Brain microvascular endothelial cell (primary cell): ENCODE data around the gene ZNF285.
A peak's percentile ranks its signal among the peaks of the same experiment; 100 is the strongest.

Experiments
- DNase-seq: peaks from one replicate; pipeline ENCODE4 v3.0.0-alpha.2; 2020
- H3K27ac ChIP-seq: fragments of 250-450 bp; sonication (Bioruptor Pico); 2 replicates; pipeline ENCODE4 v1.5.1; 2020; ENCODE audit warnings: mild to moderate bottlenecking, moderate library complexity
- H3K27me3 ChIP-seq: fragments of 250-450 bp; sonication (Bioruptor Pico); replicated peaks from 2 replicates; pipeline ENCODE4 v1.5.1; 2020; ENCODE audit warnings: mild to moderate bottlenecking
- H3K36me3 ChIP-seq: fragments of 250-450 bp; sonication (Bioruptor Pico); replicated peaks from 2 replicates; pipeline ENCODE4 v1.5.1; 2020; ENCODE audit warnings: mild to moderate bottlenecking
- H3K4me3 ChIP-seq: 2 replicates; pipeline ENCODE4 v1.5.1; 2011; ENCODE audit warnings: low read depth, mild to moderate bottlenecking, control low read depth, low read length, moderate library complexity
- CTCF ChIP-seq: IDR thresholded peaks from 2 replicates; pipeline ENCODE4 v1.5.1; 2011; ENCODE audit warnings: low read depth, mild to moderate bottlenecking, moderate library complexity, low read length, control low read depth, inconsistent platforms; ENCODE audit errors: missing control alignments
- in situ Hi-C: cut with HindIII; loops from 2 replicates; pipeline ENCODE4 v1.10.0; 2017; ENCODE audit warnings: low sequenced_read_pairs, low pct_ligation_motif_present

ZNF285 gene

GRCh38 chr19:44374789-44375188 is 26.6 kb downstream of the ZNF285 start:
- TF ChIP-seq CTCF = no peak
- no peak for DNase-seq
- Histone ChIP-seq H3K36me3 (no peaks in the 10 kb centered on the region), H3K4me3 (no peak overlapping the region), H3K27ac (no peak overlapping the region), H3K27me3 (no peaks in the 10 kb centered on the region)
- in situ Hi-C loops = no loop called here

- no peak overlapping the region for H3K4me3 ChIP-seq
- no peak overlapping the region for H3K27ac ChIP-seq
- no peak for DNase-seq
- no peaks in the 10 kb centered on the region for H3K27me3 ChIP-seq
- in situ Hi-C loops = no loop called here
- TF ChIP-seq CTCF = no peak
- no peaks in the 10 kb centered on the region for H3K36me3 ChIP-seq
These were observed 29.5 kb downstream of the ZNF285 start for GRCh38 chr19:44371815-44372480.

- Histone ChIP-seq H3K4me3 (no peak overlapping the region), H3K27ac (no peak overlapping the region), H3K36me3 (no peaks in the 10 kb centered on the region), H3K27me3 (no peaks in the 10 kb centered on the region)
- in situ Hi-C loops = no loop called here
- no peak for TF ChIP-seq CTCF
- no peak for DNase-seq
These were observed 34.4 kb downstream of the ZNF285 start for GRCh38 chr19:44367024-44367423.

GRCh38 chr19:44356383-44357111 is 44.9 kb downstream of the ZNF285 start, which contains the start of gene ZNF112:
Gene ZNF112, minus strand, starts transcription at chr19:44356680. Its CDS starts 16,141 bp downstream, at chr19:44340539.
- peak; percentile 90 for DNase-seq
- no peaks in the 10 kb centered on the region for H3K27me3 ChIP-seq
- H3K4me3 ChIP-seq = peak within 1 kb of the TSS; percentile 87
- TF ChIP-seq CTCF = no peak
- H3K27ac ChIP-seq = no peak within 1 kb of the TSS
- no peaks in the 10 kb centered on the region for H3K36me3 ChIP-seq
- in situ Hi-C loops = no loop called here

GRCh38 chr19:44346556-44346955 is 54.9 kb downstream of the ZNF285 start:
- Histone ChIP-seq H3K27ac (no peak overlapping the region), H3K4me3 (no peak overlapping the region), H3K36me3 (no peaks in the 10 kb centered on the region), H3K27me3 (no peaks in the 10 kb centered on the region)
- in situ Hi-C loops = no loop called here
- no peak for DNase-seq
- no peak for TF ChIP-seq CTCF
